ENCODE results near the gene FSIP1. TPM values are rescaled to one million over a fixed set of nuclear protein-coding genes. Genes with fewer than 3 reads are reported as not detected.

The FSIP1 gene
- total RNA-seq, 1 experiment from 2014 or later, result 1.3 TPM

- H3K9me3 Mint-ChIP-seq (ENCODE audit: unreplicated experiment), result no peaks in the 10 kb centered on the region
- CTCF ChIA-PET, result no interaction called here
- H3K4me3 ChIP-seq (ENCODE audit: low read depth, low read length), result no peak overlapping the region
Measured at GRCh38 chr15:39672666-39673065, 110.0 kb downstream of the FSIP1 start.

GRCh38 chr15:39672184-39672583 lies 110.5 kb downstream of the FSIP1 start:
- H3K4me1 Mint-ChIP-seq (ENCODE audit: low read depth, unreplicated experiment), result peaks cover 16% of the 10 kb centered on the region
- Histone ChIP-seq H3K4me1 (peaks cover 6% of the 10 kb centered on the region), H3K9me3 (no peaks in the 10 kb centered on the region), H3K36me3 (ENCODE audit: control insufficient read depth, insufficient read depth, low read length) (no peaks in the 10 kb centered on the region), H3K27me3 (replicated peaks; ENCODE audit: control insufficient read depth, insufficient read depth, low read length) (no peaks in the 10 kb centered on the region), H3K4me3 (ENCODE audit: low read depth, low read length) (no peak overlapping the region)
- no peak overlapping the region for H3K4me3 Mint-ChIP-seq (ENCODE audit: unreplicated experiment)
- no peak for DNase-seq
- H3K27ac Mint-ChIP-seq (ENCODE audit: unreplicated experiment), result no peak overlapping the region
- H3K36me3 Mint-ChIP-seq (ENCODE audit: insufficient read depth, unreplicated experiment), result no peaks in the 10 kb centered on the region
- POLR2A ChIA-PET, result no interaction called here
- CTCF ChIA-PET, result no interaction called here
- no TSS peak for BruUV-seq (replicated peaks)
- H3K27me3 Mint-ChIP-seq (ENCODE audit: insufficient read depth, unreplicated experiment), result no peaks in the 10 kb centered on the region
- intact Hi-C loops (cut with micrococcal nuclease; ENCODE audit: unreplicated experiment), result no loop called here
- TF ChIP-seq CTCF (IDR thresholded peaks at IDR 0.05; ENCODE audit: insufficient read depth in 1 of 2, low read depth in 1 of 2, low read length in 1 of 2, severe bottlenecking in 1 of 2, unreplicated experiment in 1 of 2), result no peak
- no peaks in the 10 kb centered on the region for H3K9me3 Mint-ChIP-seq (ENCODE audit: unreplicated experiment)

More at GRCh38 chr15:39672666-39673065, 110.0 kb downstream of the FSIP1 start:
- POLR2A ChIA-PET, result no interaction called here
- no peaks in the 10 kb centered on the region for H3K36me3 Mint-ChIP-seq (ENCODE audit: insufficient read depth, unreplicated experiment)
- Histone ChIP-seq H3K9me3 (no peaks in the 10 kb centered on the region), H3K27me3 (replicated peaks; ENCODE audit: control insufficient read depth, insufficient read depth, low read length) (no peaks in the 10 kb centered on the region), H3K36me3 (ENCODE audit: control insufficient read depth, insufficient read depth, low read length) (no peaks in the 10 kb centered on the region), H3K4me1 (peaks cover under 1% of the 10 kb centered on the region; the same call in 1 of the 2 replicates)
- no peak overlapping the region for H3K27ac Mint-ChIP-seq (ENCODE audit: unreplicated experiment)
- H3K4me1 Mint-ChIP-seq (ENCODE audit: low read depth, unreplicated experiment), result peaks cover 11% of the 10 kb centered on the region
- DNase-seq, result no peak
- intact Hi-C loops (cut with micrococcal nuclease; ENCODE audit: unreplicated experiment), result no loop called here
- TF ChIP-seq CTCF (IDR thresholded peaks at IDR 0.05; ENCODE audit: insufficient read depth in 1 of 2, low read depth in 1 of 2, low read length in 1 of 2, severe bottlenecking in 1 of 2, unreplicated experiment in 1 of 2), result no peak
- no peaks in the 10 kb centered on the region for H3K27me3 Mint-ChIP-seq (ENCODE audit: insufficient read depth, unreplicated experiment)
- BruUV-seq (replicated peaks), result no TSS peak
- no peak overlapping the region for H3K4me3 Mint-ChIP-seq (ENCODE audit: unreplicated experiment)

GRCh38 chr15:39670687-39671086 lies 112.0 kb downstream of the FSIP1 start:
- peaks cover 21% of the 10 kb centered on the region for H3K4me1 ChIP-seq
- POLR2A ChIA-PET, result no interaction called here
- no peaks in the 10 kb centered on the region for H3K27me3 ChIP-seq (replicated peaks; ENCODE audit: control insufficient read depth, insufficient read depth, low read length)
- BruUV-seq (replicated peaks), result no TSS peak
- Mint-ChIP-seq H3K4me1 (ENCODE audit: low read depth, unreplicated experiment) (peaks cover 22% of the 10 kb centered on the region), H3K27ac (ENCODE audit: unreplicated experiment) (no peak overlapping the region), H3K9me3 (ENCODE audit: unreplicated experiment) (no peaks in the 10 kb centered on the region), H3K36me3 (ENCODE audit: insufficient read depth, unreplicated experiment) (no peaks in the 10 kb centered on the region), H3K4me3 (ENCODE audit: unreplicated experiment) (no peak overlapping the region), H3K27me3 (ENCODE audit: insufficient read depth, unreplicated experiment) (no peaks in the 10 kb centered on the region)
- no peak for TF ChIP-seq CTCF (IDR thresholded peaks at IDR 0.05; ENCODE audit: insufficient read depth in 1 of 2, low read depth in 1 of 2, low read length in 1 of 2, severe bottlenecking in 1 of 2, unreplicated experiment in 1 of 2)
- no peaks in the 10 kb centered on the region for H3K36me3 ChIP-seq (ENCODE audit: control insufficient read depth, insufficient read depth, low read length)
- H3K9me3 ChIP-seq, result no peaks in the 10 kb centered on the region
- DNase-seq, result no peak
- H3K4me3 ChIP-seq (ENCODE audit: low read depth, low read length), result no peak overlapping the region
- intact Hi-C loops (cut with micrococcal nuclease; ENCODE audit: unreplicated experiment), result no loop called here
- CTCF ChIA-PET, result no interaction called here

Data from Caco-2 (cell line).